HG02759 (cell line): ENCODE measurements around the gene RGS12.

Experiments used
- ATAC-seq: cut with Tn5 transposase; IDR thresholded peaks from one replicate; pipeline ENCODE4 v1.9.1; 2021; ENCODE audit warnings: mild to moderate bottlenecking, moderate library complexity; ENCODE audit not compliant: unreplicated experiment

RGS12 gene

DNA sequence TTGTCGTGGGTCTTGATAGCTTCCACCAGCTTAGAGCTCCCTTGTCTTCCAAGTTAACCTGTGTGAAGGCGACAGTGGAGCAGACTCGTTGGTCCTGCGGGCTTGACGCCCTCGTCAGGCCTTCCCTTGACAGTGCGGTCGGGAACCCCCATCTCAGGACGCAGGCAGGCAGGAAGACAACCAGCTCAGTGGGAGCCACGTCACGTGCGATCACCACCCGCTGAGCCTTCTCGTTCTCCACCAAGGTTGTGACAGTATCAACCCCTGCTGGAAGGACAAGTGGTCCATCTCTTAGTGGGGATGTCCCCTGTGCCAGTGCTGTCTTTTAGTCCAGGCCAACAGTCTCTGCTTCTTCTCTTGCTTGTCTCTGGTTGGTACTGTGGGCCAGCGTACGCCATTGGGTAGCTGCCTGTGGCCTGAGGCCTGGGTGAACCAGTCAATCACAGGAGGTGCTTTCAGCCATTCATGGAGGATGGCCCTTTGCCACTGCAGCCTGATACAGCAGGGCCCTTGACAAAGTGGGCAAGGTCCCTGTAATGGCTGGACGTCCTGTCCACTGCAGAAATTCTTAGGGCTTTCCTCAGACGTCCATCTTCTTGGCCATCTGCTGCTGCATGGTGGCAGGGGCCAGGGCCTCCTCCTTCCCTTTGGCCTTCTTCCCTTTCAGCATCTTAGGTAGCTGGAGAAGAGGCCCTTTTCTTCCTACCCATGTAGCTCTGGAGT lies 31.4 kb downstream of the RGS12 start:
- no peak for ATAC-seq

DNA sequence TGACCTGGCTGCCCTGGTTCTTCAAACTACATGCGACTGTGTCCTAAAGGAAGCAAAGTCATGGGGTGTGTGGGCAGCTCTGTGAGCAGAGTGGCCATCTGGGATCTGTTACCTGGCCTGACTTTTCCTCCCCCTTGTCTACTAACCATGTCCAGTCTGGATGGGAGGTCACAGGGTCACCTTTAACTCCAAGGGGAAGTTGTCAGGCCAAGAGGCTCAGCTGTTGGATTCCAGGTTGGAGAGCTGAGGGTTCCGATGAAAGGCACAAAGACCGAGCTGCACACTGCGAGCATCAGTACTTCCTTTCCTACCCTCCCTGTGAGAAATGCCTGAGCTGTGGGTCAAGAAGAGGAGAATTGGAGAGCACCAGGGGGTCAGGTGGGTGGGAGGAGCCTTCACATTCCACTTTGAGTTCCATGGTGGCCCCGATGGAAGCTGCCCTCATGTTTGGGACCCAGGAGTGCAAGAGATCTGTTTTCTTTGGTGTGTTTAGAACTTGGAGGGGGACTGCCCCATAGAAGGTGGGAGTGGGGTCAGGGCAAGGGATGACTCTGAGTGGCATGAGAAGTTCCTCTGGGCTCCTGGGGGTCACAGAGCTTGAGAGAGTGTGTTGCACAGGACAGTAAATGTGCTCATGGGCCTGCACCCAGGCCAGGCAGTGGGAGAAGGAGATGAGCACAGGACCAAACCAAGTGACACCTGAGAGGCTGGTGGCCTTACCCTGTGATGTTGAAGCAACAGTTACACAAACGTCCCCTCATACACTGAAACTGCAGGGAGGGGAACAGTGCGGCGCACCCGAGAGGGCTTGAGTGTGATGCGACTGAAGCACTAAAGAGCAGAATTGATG lies 36.2 kb downstream of the RGS12 start:
- ATAC-seq, result no peak

DNA sequence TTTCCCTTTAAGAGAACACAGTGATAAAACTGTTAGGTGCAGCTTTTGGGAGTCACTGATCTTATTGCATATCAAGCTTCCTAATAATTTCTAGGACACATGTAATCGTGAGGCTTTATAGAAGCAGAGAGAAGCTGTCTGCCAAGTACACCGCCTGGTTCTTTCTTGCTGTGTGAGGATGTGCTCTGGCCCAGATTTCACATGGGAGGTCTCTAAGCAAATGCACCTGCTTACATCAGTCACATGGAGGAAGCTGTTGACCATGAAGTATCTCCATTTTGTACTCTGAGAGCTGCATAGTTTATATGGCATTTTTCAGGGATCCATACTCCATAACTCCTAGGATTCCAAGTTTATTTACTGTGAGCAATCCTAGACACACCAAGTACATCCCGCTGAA lies 37.1 kb downstream of the RGS12 start:
- ATAC-seq, result no peak

DNA sequence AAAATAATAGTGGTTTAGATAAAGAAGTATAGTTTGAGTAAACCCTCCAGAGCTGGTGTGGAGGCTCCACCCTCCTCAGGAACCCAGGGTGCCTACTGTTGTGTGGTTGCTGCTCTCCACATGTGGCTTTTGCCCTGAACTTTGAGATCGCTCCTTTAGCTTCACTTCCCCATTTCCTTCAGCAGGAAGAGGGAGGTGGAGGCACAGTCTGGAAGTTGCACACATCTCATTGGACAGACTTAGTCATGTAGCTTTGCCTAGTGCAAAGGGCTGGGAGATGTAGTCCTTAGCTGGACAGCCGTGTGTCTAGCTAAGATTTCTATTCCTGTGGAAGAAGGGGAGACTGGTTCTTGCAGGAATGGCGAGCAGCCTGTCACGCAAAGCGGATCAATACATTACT lies 37.9 kb downstream of the RGS12 start:
- ATAC-seq, result no peak

DNA sequence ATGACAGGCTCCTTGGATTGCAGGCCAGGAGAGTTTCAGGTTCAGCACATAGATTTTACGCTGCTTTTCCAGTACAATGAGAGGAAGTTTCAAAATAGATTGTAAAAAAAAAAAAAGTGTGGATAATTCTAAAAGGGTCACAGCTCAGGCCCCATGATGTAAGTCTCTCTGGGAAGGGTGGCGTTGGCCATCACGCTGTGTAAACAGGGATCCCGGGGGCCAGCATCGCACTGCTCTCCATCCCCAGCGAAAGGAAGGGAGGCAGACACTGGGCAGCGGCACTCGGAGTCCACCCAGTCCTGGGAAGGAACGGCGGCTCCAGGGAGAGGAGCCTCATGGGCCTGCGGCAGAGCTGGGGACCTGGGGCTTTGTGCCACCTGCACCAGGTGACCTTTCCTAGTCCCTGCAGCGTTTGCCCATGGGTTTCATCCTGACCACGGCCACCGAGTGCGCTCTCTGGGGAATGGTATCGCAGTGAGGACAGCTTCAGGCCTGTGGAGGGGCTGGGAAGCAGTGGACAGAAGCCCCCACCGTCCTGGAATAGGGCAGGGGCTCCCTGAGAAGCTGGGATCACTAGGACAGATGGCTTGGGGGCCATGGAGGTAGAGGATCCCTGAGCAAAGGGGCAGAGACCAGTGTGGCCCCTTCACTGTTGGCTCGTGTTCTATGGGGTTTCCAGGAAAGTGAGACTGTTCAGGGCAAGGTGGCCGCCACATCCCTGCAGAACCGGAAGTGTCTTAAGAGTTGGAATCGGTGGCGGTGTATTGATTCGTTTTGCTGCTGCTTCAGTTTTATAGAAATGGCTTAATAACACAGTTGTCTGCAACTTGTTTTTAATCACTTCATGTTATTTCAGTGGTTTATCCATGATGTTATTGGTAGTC lies 38.9 kb downstream of the RGS12 start:
- ATAC-seq, result no peak

DNA sequence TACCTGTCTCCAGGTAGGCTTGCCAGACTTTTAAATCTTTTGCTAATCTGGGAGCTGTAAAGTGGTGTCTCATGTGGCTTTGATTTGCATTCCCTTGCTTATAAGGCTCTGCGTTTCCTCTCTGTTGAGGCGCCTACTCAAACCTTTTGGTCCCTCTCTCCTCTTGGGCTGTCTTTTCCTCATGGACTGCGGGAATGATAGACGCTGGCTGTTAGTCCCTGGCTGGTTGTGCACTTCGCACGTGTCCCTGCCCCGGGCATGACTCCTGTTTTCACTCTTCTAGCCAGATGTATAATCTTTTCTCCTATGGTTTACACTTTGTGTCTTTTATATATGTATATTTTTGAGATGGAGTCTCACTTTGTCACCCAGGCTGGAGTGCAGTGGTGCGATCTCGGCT lies 39.7 kb downstream of the RGS12 start:
- no peak for ATAC-seq

DNA sequence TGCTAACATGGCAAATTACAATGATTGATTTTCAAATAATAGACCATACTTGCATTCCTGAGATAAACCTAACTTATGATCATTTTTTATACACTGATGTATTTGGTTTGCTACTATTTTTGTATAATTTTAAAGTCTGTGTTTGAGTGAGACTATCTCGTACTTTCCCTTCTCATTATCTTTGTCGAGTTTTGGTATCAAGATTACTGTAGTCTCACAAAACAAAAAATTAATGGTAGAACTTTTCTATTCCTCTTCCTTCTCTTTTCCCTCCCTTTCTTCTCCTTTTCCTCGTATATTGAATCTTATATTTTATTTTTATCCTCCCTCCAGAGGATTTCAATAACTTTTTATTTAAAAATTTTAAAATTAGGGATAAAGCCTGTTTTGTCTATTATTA lies 41.5 kb downstream of the RGS12 start:
- no peak for ATAC-seq

DNA sequence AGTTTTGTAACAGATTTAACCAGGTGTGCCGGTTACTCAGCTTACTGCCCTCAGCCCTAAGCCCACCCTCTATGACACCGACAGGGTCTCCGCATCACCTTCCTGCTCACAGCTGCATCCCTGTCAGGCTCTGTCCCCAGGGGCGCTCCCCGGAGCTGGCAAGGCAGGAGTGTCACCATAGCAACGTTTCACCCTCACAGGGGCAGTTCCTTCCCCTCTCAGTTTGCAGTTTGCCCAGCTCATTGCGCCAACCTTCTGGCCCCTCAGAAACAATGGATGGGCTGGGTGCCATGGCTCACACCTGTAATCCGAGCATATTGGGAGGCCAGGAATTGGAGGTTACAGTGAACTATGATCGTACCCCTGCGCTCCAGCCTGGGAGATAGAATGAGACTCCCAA lies 42.6 kb downstream of the RGS12 start:
- ATAC-seq, result no peak

DNA sequence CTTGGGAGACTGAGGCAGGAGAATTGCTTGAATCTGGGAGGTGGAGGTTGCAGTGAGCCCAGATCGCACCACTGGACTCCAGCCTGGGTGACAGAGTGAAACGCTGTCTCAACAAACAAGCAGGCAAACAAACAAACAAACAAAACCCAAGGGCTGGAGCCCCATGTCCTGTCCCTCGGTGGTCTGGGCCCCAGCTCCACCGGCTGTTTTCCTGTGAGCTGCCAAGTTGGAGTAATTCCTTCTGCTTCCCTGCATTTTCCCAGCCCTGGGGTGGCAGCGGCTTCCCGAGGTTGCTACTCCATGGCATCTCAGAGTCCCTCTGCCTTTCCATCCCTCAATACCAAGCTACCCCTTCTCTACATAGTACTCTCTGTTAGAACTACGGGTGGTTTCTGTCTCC lies 43.2 kb downstream of the RGS12 start:
- ATAC-seq, result no peak

DNA sequence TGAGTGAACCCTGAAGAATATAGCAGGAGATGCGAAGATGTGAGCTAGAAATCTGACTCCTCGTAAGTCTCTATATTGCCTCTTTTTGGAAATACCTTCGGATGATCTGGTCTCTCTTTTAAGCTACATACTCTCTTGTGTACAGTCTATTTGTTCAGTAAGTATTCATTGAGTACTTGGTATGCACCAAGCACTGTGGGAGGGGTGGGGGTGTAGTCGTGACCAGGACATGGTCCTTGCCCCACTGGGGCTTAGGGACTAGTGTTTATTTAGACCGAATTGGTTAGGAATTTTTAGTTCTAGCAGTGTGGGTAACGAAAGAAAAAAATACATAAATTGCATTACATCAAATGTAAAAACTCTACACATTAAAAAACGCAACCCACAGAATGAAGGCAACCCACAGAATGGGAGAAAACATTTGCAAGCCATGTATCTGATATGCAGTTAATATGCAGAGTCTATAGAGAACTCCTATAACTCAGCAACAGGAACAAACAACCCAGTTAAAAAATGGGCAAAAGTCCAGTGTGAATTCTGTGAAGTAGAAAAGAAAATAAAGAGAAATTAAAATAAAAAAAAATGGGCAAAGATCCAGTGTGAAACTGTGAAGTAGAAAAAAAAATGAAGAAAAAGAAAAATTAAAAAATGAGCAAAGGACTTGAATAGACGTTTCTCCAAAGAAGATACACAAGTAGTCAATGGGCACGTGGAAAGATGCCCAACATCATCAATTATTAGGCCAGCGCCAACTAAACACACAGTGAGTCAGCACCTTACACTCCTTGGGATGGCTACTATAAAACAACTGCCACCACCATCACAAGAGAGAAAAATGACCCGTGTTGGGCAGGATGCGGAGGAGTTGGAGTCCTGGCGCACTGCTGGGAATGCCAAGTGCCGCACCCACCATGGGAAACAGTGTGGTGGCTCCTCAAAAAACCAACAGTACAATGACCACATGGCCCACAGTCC lies 43.8 kb downstream of the RGS12 start:
- ATAC-seq, result no peak

DNA sequence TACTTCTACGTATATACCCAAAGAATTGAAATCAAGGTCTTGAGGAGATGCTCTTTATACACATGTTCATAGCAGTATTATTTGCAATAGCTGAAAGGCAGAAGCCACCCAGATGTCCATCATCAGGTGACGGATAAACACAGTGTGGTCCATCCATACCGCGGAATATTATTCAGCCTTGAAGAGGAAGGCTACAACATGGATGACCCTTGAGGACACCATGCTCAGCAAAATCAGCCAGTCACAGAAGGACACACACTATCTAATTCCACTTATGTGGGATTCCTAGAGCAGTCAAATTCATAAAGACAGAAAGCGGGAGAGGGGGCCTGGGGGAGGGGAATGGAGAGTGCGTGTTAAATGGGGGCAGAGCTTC lies 44.5 kb downstream of the RGS12 start:
- ATAC-seq, result no peak

DNA sequence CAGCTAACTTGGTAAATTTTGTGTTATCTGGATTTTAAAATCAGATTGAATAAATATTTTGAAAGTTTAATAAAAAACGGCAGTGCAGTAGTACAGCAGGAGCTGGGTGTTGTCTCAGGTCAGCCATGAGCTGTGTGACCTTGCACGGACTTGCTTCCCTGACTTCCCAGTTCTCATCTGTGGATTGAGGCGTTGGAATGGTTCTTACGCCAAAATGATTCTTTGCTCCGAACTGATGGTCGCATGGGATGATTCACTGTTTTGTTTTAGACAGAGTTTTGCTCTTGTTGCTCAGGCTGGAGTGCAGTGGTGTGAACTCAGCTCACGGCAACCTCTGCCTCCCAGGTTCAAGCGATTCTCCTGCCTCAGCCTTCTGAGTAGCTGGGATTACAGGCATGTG lies 45.0 kb downstream of the RGS12 start:
- ATAC-seq, result no peak

DNA sequence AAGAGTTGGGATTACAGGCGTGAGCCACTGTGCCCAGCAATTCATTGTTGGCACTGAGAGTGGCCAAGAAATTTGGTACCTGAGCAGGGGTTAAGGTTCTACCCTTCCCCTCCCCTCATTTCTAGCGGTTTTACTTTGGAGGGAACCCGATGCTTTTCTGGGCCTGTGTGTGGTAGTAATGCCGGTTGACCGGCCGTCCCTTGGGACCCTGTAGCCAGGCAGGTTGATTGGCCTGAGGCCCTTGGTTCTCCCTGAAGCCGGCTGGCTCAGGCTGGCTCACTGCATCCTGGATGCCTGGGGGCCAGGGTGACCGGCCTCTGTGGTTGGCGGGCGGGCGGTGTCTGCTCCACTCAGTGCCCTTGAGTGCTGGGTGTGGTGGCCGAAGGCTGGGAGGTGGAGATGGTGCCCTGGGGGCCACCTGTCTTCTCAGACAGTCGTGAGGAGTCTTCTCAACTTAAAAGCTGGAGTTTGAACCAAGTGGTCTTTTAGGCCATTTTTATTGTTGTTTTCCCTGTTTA lies 45.6 kb downstream of the RGS12 start:
- ATAC-seq, result no peak

DNA sequence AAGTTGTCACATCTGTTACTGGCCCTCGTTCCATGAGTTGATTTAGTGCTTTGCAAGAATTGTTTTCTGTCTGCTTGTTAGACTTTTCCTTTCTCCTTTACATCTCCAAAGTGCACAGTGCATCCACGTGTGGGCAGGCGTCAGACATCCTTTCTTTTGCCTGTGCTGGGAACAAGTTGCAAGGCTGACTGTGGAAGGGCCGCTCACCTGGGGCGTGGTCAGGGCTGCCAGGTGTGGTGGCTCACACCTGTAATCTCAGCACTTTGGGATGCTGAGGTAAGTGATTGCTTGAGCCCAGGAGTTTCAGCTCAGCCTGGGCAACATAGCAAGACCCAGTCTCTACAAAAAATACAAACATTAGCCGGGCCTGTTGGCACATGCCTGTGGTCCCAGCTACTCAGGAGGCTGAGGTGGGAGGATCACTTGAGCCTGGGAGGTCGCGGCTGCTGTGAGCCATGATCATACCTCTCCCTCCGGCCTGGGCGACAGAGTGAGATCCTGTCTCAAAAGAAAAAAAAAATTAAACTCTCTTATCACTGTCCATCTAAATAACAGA lies 46.2 kb downstream of the RGS12 start:
- no peak for ATAC-seq

DNA sequence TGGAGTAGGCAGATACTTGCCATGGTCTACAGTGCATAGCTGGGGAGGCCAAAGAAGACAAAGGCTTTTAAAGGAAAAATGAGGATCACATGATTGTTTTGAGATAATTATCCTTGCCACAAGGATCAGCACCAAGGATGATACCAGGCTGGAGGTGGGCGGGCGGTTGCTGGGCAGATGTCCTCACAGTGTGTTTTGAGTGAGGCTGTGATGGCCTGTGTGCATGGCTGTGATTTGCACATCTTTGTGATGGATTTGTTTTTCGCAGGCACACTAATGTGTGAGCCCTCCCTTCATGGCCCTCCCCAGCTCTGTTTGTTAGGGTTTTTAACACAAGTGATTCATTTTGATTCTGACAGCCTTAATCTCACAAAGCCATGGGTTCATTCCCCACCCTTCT lies 46.8 kb downstream of the RGS12 start:
- ATAC-seq, result no peak

DNA sequence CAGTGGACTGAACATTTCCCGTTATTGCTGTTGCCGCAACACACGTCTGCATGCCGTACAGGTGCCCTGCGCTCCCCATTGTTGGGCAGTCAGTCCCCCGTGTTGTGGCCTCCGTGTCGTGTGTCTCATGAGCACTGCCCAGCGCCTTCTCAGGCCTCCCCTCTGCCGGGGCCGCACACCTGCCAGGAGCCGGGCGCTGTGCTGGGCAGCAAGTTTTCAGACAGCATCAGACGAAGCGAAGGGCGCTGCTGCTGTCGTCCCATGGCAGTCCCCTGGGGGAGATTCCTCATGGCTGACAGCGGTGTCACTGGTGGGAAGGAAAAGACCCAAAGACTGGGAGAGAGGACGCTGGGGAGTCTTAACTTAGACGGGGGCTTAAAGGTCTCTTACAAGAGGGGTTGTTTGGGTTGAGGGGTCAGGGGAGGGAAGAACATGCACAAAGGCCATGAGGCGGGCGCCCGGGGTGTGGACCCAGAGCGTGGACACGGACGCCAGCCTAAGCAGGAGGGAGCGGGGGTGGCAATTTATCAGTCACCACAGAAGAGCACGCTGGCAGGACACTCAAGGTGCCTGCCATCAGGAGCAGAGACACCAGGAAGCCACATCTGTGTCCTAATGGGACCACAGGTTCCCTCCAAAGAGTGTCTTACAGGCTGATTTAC lies 47.3 kb downstream of the RGS12 start:
- ATAC-seq, result no peak

DNA sequence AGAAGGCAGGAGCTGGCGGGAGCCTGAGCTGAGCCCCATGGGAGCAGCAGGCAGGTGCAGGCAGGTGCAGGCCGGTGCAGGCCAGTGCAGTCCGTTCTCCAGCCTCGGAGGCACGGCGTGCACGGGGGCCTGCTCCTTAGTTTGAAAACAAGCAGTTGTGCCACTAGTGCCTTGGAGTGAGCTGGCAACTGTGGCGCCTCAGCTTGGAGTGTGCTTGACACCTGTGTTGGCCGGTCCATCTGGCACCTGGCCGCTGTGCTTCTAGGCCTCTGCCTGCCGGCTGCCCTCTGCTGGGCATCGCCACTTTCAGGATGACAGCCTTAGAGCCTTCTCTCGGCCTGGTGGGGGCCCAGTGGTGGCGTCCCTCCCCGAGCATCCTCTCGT lies 47.9 kb downstream of the RGS12 start:
- ATAC-seq, result no peak

DNA sequence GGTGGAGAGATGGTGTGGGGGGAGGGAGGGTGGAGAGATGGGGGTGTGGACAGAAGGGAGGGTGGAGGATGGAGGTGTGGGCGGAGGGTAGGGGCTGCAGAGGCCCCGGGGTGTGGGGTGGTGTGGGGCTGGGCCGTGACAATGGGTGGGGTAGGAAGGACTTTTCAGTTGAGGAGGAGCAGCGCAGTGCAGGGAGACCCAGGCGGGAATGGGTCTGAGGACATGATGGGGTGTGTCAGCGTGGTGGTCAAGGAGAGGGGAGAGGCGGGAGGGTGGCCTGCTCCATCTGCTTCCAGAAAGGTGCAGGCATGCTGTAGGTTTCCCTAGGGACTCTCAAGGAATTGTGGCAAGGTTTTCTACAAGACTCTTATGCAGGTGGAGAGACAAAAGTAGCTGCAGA lies 48.9 kb downstream of the RGS12 start:
- no peak for ATAC-seq

DNA sequence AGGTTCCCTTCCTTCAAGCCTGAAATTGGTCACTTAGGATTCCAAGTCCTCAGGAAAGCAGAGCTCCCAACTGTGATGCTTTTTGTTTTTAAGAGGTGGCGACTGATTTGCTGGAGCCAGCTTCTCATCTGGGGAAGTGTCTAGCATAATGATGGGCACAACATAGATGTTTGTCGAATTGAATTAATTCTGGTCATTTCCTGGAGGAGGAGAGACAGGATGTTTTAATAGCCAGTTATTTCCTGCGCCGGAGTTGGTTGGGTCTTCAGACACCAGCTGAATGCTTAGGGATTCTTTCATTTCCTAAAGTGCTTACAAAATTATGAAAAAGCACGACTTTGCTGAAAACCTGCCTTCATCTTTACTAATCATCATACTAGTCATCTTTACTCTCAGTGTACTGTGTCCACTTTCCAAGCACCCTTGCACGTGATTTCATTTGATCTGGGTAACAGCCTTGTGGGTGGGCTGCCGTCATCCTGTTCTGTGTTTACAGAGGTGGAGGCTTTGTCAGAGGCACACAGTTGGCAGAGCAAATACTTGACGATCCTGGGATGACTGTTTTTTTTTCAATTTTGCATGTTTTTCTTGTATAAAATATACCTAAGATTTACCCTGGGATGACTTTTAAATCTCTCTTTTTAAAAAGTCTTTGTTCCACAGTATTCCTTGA lies 49.5 kb downstream of the RGS12 start:
- ATAC-seq, result no peak
